Measurements from ENCODE around the gene UCHL3.

DNA sequence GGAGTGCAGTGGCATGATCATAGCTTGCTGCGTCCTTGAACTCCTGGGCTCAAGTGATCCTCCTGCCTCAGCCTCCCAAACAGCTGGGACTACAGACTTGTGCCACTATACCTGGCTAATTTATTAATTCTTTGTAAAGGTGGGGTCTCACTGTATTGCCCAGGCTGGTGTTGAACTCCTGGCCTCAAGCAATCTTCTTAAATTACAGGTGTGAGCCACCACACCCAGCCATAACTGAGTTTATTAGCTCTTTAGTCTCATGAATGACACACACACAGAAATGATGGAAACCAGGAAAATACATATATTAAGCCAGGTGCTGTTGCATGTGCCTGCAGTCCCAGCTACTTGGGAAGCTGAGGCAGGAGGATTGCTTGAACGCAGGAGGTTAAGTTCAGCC is 53.4 kb downstream of the UCHL3 start:
- no peak for TF ChIP-seq POLR2A (IDR thresholded peaks at IDR 0.05)
- TF ChIP-seq, protein P1, sequence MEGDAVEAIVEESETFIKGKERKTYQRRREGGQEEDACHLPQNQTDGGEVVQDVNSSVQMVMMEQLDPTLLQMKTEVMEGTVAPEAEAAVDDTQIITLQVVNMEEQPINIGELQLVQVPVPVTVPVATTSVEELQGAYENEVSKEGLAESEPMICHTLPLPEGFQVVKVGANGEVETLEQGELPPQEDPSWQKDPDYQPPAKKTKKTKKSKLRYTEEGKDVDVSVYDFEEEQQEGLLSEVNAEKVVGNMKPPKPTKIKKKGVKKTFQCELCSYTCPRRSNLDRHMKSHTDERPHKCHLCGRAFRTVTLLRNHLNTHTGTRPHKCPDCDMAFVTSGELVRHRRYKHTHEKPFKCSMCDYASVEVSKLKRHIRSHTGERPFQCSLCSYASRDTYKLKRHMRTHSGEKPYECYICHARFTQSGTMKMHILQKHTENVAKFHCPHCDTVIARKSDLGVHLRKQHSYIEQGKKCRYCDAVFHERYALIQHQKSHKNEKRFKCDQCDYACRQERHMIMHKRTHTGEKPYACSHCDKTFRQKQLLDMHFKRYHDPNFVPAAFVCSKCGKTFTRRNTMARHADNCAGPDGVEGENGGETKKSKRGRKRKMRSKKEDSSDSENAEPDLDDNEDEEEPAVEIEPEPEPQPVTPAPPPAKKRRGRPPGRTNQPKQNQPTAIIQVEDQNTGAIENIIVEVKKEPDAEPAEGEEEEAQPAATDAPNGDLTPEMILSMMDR (IDR thresholded peaks at IDR 0.05), result no peak

All from lower leg skin (tissue), 3 donors.